H7 (cell line): ENCODE measurements around the gene WWOX. TPM values are rescaled to one million over a fixed set of nuclear protein-coding genes. Genes with fewer than 3 reads are reported as not detected.

Source experiments
- DNase-seq: peaks from one replicate; pipeline ENCODE4 v3.0.0; 2012
- H3K27me3 ChIP-seq: 2 replicates; pipeline ENCODE4 v1.6.0; 2011; ENCODE audit warnings: mild to moderate bottlenecking, low read length; ENCODE audit not compliant: control insufficient read depth, insufficient read depth
- H3K36me3 ChIP-seq: replicated peaks from 2 replicates; pipeline ENCODE4 v1.5.1; 2011; ENCODE audit warnings: low read length; ENCODE audit not compliant: control insufficient read depth, insufficient read depth
- H3K4me3 ChIP-seq: 2 replicates; pipeline ENCODE4 v1.5.1; 2011; ENCODE audit warnings: low read depth, mild to moderate bottlenecking, control low read depth, low read length, moderate library complexity; ENCODE audit not compliant: insufficient read depth
- total RNA-seq: library from RNA; depleted of rRNA; stranded (reverse); fragments of >200 nt; shearing (Covaris generic); gene quantifications from 2 replicates; pipeline ENCODE4 v1.2.3, GENCODE V29; 2014

WWOX gene
- total RNA-seq, 1 experiment from 2014 or later, result 29.2 TPM

DNA sequence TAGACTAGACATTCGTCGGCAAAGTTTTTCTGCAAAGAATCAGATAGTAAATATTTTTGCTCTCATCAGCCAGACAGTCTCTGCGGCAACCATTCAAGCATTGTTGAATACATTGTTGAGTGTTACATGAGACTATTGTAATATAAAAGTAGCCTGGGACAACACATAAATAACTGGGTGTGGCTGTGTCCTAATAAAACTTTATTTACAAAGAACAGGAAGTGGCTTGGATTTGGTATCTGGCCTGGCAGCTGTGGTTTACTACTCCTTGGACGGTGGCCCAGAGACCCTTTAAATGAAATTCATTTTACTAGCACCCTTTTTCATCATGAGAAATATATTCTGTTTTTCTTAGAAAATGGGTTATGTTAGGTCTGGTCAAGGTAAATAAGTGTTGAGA, 297.2 kb downstream of the WWOX start:
- Histone ChIP-seq H3K4me3 (no peak overlapping the region), H3K36me3 (no peaks in the 10 kb centered on the region), H3K27me3 (no peaks in the 10 kb centered on the region)
- no peak for DNase-seq

DNA sequence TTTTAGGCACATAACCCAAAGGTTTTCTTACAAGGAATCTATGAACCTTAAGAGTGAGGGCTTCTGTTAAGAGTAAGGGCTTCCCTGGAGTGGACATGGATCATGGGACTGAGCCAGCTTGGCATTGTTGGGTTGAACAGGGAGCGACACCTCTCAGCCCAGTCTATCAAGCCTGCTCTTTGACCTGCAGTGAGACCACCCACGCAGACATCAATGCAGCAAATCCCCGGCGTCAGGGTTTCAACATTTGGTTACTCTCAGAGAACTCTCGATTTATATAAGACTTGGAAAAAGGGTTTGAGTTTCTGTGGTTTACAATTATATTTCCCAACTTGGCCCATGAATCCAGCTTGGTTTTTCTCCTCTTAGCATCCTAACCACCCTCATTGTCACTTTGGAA, 299.9 kb downstream of the WWOX start:
- Histone ChIP-seq H3K27me3 (no peaks in the 10 kb centered on the region), H3K36me3 (no peaks in the 10 kb centered on the region)
- DNase-seq, result no peak

DNA sequence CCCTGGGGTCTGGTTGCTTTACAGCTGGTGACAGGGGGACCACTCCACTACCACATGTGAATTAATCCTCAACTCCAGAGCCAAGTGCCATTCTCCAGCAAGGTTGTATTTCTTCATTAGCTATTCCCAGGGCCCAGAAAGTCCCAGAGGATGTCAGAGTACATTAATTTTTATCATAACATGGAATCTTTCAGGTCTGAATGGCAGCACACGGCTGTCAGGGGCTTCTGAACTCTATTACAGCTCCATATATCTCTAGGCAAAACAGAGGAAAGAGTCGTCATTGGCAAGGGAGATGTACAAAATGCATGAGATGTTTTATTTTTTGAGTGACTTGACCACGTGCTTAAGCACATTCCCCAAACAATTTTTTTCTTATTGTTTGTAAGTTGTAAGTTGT, 303.4 kb downstream of the WWOX start:
- H3K36me3 ChIP-seq, result no peaks in the 10 kb centered on the region
- no peak overlapping the region for H3K4me3 ChIP-seq
- no peak for DNase-seq
- no peaks in the 10 kb centered on the region for H3K27me3 ChIP-seq

More for the DNA sequence above, 299.9 kb downstream of the WWOX start:
- no peak overlapping the region for H3K4me3 ChIP-seq

DNA sequence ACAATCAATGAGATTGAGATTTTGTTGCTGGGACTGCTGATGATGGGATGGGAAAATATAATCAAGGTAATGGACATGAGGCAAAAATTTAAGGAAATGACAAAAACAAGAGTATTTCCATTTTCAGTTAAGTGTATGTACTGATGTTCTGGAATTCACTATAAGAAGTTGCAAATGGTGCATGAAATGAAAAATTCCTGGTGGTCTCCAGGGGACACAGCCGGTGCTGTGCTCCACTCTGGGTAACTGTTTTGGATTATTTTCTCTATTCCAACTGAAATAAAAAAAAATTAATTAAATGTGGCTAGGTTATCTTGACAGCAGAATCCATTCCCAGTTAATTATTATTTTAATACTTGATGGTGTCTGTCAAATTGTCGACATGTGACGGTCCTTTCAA, 305.6 kb downstream of the WWOX start:
- DNase-seq, result no peak
- Histone ChIP-seq H3K4me3 (no peak overlapping the region), H3K27me3 (no peaks in the 10 kb centered on the region), H3K36me3 (no peaks in the 10 kb centered on the region)

DNA sequence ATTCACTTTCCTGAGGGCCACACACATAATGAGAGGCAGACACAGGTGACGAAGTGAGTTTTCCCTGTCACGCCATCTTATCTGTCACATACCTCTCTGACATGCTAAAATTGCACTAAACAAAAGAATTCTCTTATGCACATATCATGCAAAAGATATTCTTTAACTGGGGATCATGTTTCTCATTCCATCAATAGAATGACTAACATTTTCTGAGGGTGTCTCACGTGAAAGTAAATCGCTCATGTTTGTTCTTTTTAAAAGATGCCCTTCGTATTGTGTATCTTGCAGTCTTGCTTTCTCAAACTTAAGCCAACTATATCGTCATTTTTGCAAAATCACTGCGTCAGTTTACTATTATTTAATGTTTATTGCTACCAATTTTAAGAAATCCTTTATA, 306.4 kb downstream of the WWOX start:
- no peaks in the 10 kb centered on the region for H3K36me3 ChIP-seq
- H3K27me3 ChIP-seq, result no peaks in the 10 kb centered on the region
- no peak for DNase-seq
- no peak overlapping the region for H3K4me3 ChIP-seq

DNA sequence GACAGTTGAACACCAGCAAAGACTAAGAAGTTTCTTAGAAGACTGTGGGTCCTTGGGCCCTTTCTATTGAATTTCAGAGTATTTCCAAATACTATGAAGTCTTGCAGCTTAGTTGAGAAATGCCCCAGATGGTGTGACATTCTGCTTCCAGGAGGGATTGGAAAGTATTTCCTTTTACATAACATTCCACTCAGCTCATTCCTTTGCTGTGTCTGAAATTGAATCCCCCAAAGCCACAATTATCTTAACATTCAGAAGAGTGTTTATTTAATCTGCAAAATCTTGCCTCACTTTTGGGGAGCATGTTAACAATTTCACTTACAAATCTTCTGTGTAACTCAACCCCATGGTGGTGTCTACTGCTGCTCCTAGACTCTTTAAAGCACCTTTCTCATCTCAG, 307.7 kb downstream of the WWOX start:
- Histone ChIP-seq H3K4me3 (no peak overlapping the region), H3K36me3 (no peaks in the 10 kb centered on the region), H3K27me3 (no peaks in the 10 kb centered on the region)
- DNase-seq, result no peak

DNA sequence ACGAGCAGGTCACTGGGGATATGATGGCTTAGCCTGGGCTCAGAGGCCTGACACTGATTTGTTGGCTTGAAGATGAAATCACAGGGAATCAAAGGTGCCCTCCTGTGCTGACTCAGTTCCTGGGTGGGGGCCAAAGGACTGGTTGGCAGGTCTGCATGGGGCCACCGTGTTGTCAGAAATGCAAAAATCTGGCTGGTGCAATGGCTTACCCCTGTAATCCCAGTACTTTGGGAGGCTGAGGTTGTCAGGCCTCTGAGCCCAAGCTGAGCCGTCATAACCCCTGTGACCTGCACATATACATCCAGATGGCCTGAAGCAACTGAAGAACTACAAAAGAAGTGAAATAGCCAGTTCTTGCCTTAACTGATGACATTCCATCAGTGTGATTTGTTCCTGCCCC, 314.2 kb downstream of the WWOX start:
- Histone ChIP-seq H3K27me3 (no peaks in the 10 kb centered on the region), H3K36me3 (no peaks in the 10 kb centered on the region)
- DNase-seq, result no peak

DNA sequence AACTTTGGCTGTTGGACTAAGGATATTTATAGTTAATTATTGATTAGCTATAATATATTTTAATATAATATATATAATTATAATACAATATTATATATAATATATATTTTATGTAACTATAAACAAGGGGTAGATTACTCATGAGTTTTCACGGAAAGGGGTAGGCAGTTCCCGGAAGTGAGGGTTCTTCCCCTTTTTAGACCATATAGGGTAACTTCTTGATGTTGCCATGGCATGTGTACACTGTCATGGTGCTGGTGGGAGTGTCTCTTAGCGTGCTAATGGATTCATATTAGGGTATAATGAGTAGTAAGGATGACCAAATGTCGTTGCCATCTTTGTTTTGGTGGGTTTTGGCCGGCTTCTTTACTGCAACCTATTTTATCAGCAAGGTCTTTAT, 315.6 kb downstream of the WWOX start:
- Histone ChIP-seq H3K36me3 (no peaks in the 10 kb centered on the region), H3K27me3 (no peaks in the 10 kb centered on the region), H3K4me3 (no peak overlapping the region)
- DNase-seq, result no peak

More for the DNA sequence above, 314.2 kb downstream of the WWOX start:
- H3K4me3 ChIP-seq, result no peak overlapping the region

DNA sequence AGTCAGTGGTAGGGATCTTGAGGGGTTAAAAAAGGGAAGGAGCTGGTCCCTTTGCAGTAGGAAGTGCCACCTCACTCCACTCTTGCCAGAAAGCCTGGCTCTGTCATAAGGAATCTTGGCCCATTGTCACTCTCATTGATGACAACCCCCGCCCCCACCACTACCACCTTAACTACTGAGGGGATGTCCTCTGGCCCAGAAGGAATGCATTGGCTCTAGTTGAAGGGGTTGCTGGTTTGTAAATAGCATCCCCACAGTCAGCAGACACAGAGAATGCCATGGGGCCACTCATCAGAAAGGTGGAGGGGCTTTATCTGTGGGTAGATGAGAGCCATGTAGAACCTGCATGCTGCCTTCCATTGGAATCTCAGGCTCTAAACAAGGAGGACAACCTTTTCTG, 316.2 kb downstream of the WWOX start:
- Histone ChIP-seq H3K27me3 (no peaks in the 10 kb centered on the region), H3K4me3 (no peak overlapping the region), H3K36me3 (no peaks in the 10 kb centered on the region)
- DNase-seq, result no peak

DNA sequence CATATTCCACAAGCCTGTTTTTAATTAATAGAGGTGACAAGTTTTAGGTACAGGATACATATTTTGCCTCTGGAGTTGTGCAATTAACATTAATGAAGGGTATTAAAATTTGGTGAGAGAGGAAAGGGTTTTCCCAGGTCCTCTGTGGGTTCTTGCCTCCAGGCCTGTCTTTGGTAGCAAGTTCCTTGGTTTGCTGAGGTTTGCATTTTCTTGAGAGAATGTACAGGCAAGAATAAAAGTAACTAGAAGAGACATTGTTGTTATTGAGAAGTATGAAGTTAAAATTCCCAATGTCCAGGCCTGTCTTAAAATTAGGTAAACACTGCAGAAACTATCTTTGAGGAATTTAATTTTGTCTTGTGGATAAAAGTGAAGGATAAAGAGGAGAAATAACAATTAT, 316.9 kb downstream of the WWOX start:
- no peaks in the 10 kb centered on the region for H3K27me3 ChIP-seq
- DNase-seq, result no peak
- no peaks in the 10 kb centered on the region for H3K36me3 ChIP-seq
- no peak overlapping the region for H3K4me3 ChIP-seq

DNA sequence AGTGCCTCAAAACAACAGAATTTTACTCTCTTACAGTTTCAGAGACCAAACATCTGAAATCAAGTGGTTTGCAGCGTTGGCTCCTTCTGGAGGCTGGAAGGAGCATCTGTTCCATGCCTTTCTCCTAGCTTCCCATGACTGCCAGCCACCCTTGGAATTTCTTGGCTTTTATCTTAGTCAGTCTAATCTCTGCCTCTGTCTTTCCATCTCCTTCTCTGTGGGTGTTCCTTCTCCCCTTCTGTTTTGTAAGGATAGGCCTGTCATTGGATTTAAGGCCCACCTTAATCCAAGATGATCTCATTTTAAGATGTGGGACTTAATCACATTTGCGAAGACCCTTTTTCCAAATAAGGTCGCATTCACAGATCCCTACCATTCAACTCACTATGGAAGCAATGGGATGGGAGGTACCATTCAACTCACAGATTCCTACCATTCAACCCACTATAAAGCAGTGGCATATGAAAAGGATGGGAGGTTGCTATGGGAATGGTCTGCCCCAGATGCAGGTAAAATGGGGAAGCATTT, 321.8 kb downstream of the WWOX start:
- Histone ChIP-seq H3K4me3 (no peak overlapping the region), H3K36me3 (no peaks in the 10 kb centered on the region), H3K27me3 (no peaks in the 10 kb centered on the region)
- DNase-seq, result peak; percentile 53

DNA sequence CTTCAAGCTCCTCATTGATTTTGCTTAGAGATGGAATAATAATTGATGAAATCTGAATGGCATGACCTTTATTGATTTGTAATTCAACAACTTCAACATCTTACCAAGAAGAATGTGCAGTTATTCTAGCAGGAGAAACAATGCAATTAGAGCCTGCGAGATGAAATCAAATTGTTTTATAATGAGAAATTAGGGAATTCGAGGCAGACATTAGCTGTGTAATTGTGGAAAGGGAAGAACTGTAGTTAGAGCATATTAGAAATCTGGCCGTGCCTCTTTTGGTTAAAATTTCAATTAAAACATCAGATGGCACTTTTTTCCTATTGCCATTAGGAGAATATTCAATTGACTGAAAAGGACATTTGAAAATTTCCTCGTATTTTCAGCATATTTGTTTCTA, 325.8 kb downstream of the WWOX start:
- no peaks in the 10 kb centered on the region for H3K36me3 ChIP-seq

DNA sequence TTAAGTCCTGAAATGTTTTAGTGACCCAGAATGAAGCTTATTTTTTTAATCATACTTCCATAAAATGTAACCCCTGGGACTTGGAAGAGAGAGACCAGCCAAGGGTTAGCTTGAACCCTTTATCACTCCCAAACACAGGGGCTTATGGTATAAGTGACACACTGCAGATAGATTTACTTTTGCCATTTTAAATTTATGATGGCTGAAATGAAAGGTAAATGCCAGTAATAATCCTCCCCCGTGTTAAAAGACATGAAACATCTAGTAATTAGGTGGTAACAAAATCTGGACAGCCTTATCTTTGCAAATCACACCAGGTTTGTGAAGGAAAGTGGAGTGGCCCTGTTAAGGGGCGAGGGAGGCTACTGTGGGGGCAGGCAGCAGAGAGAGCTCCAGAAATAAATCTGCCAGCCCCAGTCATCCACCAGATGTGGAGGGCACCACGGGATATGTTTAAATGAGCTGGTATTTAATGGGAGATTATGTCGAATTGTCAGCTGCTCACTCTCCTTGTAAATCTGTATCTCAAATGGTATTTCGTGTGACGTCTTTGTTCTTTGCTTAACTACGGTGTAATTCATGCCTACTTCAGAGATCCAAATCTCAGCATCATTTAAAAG, 326.5 kb downstream of the WWOX start:
- Histone ChIP-seq H3K27me3 (no peaks in the 10 kb centered on the region), H3K4me3 (no peak overlapping the region), H3K36me3 (no peaks in the 10 kb centered on the region)
- no peak for DNase-seq

More for the DNA sequence above, 325.8 kb downstream of the WWOX start:
- no peaks in the 10 kb centered on the region for H3K27me3 ChIP-seq
- H3K4me3 ChIP-seq, result no peak overlapping the region
- no peak for DNase-seq

DNA sequence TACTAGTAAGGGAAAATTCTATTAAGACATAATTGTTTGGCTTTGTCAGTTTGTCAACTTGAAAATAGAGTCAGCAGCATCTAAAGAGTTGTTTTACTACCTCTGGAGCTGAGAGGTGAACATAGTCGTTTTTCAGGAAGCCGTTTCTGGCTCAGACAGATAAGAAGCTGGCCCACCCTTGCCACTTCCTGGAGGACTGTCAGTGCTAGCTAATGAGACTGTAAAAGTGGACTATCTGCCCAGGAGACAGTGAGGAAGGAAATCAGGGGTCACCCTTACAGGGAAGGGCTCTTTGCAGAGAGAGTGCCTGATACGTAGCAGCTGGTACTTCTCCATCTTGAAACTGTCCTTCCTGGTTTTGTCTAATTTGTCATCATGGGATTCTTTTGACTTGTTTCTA, 328.7 kb downstream of the WWOX start:
- no peak overlapping the region for H3K4me3 ChIP-seq
- DNase-seq, result no peak
- H3K27me3 ChIP-seq, result no peaks in the 10 kb centered on the region
- H3K36me3 ChIP-seq, result no peaks in the 10 kb centered on the region

DNA sequence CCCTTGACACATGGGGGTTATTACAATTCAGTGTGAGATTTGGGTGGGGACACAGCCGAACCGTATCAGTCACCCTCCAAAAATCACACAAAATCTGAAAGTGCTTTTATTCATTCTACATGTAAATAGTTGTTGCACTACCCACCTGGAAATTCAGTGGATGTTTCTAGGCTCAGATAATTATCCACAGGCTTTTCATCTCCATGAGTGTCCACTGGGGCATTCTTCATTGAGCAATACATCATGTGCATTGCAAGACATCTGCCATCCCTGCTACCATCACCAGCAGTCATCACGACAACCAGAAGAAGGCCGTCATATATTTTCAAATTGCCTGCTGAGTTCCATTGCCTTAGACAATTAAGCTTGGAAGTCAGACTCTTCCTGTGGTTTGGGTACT, 330.8 kb downstream of the WWOX start:
- Histone ChIP-seq H3K4me3 (no peak overlapping the region), H3K36me3 (no peaks in the 10 kb centered on the region), H3K27me3 (no peaks in the 10 kb centered on the region)
- DNase-seq, result no peak
